Measurements from ENCODE around the gene CRIP1.

The CRIP1 gene

GRCh38 chr14:105452963-105453362 lies 33.7 kb upstream of the CRIP1 start:
- TF ChIP-seq CTCF (IDR thresholded peaks at IDR 0.05; ENCODE audit: low read depth, low read length, missing control alignments): no peak
- H3K4me3 ChIP-seq (replicated peaks; ENCODE audit: low read depth, low read length): no peak overlapping the region
- no peak for DNase-seq (ENCODE audit: extremely low read depth, low read depth)

- H3K4me3 ChIP-seq (replicated peaks; ENCODE audit: low read depth, low read length): no peak overlapping the region
- no peak for DNase-seq (ENCODE audit: extremely low read depth, low read depth)
- TF ChIP-seq CTCF (IDR thresholded peaks at IDR 0.05; ENCODE audit: low read depth, low read length, missing control alignments): no peak
Measured at GRCh38 chr14:105453847-105454246, 32.8 kb upstream of the CRIP1 start.

GRCh38 chr14:105455086-105455640 lies 31.5 kb upstream of the CRIP1 start:
- no peak for TF ChIP-seq CTCF (IDR thresholded peaks at IDR 0.05; ENCODE audit: low read depth, low read length, missing control alignments)
- no peak for DNase-seq (ENCODE audit: extremely low read depth, low read depth)
- H3K4me3 ChIP-seq (replicated peaks; ENCODE audit: low read depth, low read length): no peak overlapping the region

GRCh38 chr14:105455766-105456660 lies 30.7 kb upstream of the CRIP1 start:
- no peak for DNase-seq (ENCODE audit: extremely low read depth, low read depth)
- H3K4me3 ChIP-seq (replicated peaks; ENCODE audit: low read depth, low read length): no peak overlapping the region
- TF ChIP-seq CTCF (IDR thresholded peaks at IDR 0.05; ENCODE audit: low read depth, low read length, missing control alignments): no peak

- H3K4me3 ChIP-seq (replicated peaks; ENCODE audit: low read depth, low read length): no peak overlapping the region
- TF ChIP-seq CTCF (IDR thresholded peaks at IDR 0.05; ENCODE audit: low read depth, low read length, missing control alignments): no peak
- no peak for DNase-seq (ENCODE audit: extremely low read depth, low read depth)
Measured at GRCh38 chr14:105456736-105457617, 29.7 kb upstream of the CRIP1 start.

GRCh38 chr14:105458010-105458409 lies 28.7 kb upstream of the CRIP1 start:
- no peak for TF ChIP-seq CTCF (IDR thresholded peaks at IDR 0.05; ENCODE audit: low read depth, low read length, missing control alignments)
- no peak for DNase-seq (ENCODE audit: extremely low read depth, low read depth)
- H3K4me3 ChIP-seq (replicated peaks; ENCODE audit: low read depth, low read length): no peak overlapping the region

Measured in HFF-Myc (cell line).